ENCODE data around the gene YPEL2.
"Not testable (repeated sequence)": the region's sequence is repeated elsewhere in the genome, so short reads cannot be mapped to it uniquely, and the experiment has no call there.

Gene YPEL2

GRCh38 chr17:59387351-59388068 is 56.1 kb downstream of the YPEL2 start:
- no peak overlapping the region for H3K4me3 ChIP-seq (ENCODE audit: low read length)
- H3K36me3 ChIP-seq (ENCODE audit: control insufficient read depth, insufficient read depth, low read length, severe bottlenecking), result peaks cover 34% of the 10 kb centered on the region
- H3K9me3 ChIP-seq (ENCODE audit: control insufficient read depth, low read length), result no peaks in the 10 kb centered on the region
- H3K4me1 ChIP-seq (ENCODE audit: control insufficient read depth, insufficient read depth, low read length), result peaks cover 12% of the 10 kb centered on the region
- DNase-seq (ENCODE audit: low read depth), result peak; percentile 30
- no peaks in the 10 kb centered on the region for H3K27me3 ChIP-seq (replicated peaks; ENCODE audit: control insufficient read depth, insufficient read depth, low read length)
- H3K9ac ChIP-seq (ENCODE audit: low read length), result peak overlapping the region; percentile 25

DNA sequence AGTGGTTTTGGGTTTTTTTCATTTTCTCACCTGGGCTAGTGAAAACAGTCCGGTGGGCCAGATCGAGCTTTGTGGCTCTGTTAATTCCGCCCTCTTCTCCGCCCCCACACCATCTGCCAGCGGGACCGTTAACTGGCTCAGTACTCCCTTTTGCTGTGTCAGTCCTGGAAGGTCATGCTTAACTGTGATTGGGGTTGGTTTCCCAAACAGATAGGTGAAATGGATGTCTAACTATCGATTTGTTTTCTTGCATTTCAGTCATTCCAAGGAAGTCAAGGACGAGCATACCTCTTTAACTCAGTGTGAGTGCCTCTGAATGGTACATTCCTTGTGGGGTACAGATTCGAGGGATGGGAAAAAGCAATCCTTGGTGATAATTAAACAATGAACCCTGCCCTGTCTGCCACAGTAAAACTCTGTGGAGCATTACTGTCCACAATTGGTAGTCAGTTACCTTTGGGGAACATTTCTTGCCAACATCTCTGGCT is 56.7 kb downstream of the YPEL2 start:
- H3K27me3 ChIP-seq (replicated peaks; ENCODE audit: control insufficient read depth, insufficient read depth, low read length), result no peaks in the 10 kb centered on the region
- H3K4me3 ChIP-seq (ENCODE audit: low read length), result no peak overlapping the region
- H3K36me3 ChIP-seq (ENCODE audit: control insufficient read depth, insufficient read depth, low read length, severe bottlenecking), result peaks cover 38% of the 10 kb centered on the region
- no peak for DNase-seq (ENCODE audit: low read depth)
- H3K4me1 ChIP-seq (ENCODE audit: control insufficient read depth, insufficient read depth, low read length), result peaks cover 12% of the 10 kb centered on the region
- H3K9ac ChIP-seq (ENCODE audit: low read length), result no peak overlapping the region
- no peaks in the 10 kb centered on the region for H3K9me3 ChIP-seq (ENCODE audit: control insufficient read depth, low read length)

DNA sequence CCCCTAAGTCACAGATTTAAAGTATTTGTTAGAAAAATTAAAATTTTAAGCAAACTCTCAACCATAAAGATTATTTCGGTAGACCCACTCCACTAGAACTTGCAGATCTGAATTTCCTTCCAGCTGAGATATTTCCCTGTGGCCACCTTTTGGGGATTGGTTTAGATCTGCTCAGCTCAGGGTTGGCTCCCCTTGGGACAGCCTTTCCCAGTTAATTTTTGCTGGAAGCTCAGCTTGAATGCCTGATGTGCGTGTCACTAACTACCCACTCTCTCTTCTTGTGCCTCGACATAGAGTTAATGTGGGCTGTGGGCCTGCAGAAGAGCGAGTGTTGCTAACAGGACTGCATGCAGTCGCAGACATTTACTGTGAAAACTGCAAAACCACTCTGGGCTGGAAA is 57.6 kb downstream of the YPEL2 start:
- H3K9me3 ChIP-seq (ENCODE audit: control insufficient read depth, low read length), result no peaks in the 10 kb centered on the region
- H3K9ac ChIP-seq (ENCODE audit: low read length), result no peak overlapping the region
- H3K4me3 ChIP-seq (ENCODE audit: low read length), result no peak overlapping the region
- H3K27me3 ChIP-seq (replicated peaks; ENCODE audit: control insufficient read depth, insufficient read depth, low read length), result no peaks in the 10 kb centered on the region
- peaks cover 12% of the 10 kb centered on the region for H3K4me1 ChIP-seq (ENCODE audit: control insufficient read depth, insufficient read depth, low read length)
- DNase-seq (ENCODE audit: low read depth), result no peak
- H3K36me3 ChIP-seq (ENCODE audit: control insufficient read depth, insufficient read depth, low read length, severe bottlenecking), result peaks cover 38% of the 10 kb centered on the region

DNA sequence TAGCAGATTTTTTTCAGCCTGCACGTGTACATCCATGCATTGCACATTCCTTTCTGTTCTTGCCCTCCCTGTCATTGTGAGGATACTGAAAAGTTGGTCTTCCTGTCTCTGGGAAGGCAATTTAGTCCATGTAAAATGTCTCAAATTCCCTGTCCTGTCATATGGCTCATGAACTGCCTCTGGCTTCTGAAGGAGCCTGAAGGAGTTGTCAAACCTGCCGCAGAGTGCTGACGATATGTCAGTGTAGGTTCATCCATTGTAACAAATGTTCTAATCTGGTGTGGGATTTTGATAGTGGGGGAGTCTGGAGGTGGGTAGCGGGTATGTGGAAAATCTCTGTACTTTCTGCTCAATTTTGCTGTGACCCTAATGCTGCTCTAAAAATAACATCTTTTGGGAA is 59.6 kb downstream of the YPEL2 start:
- Histone ChIP-seq H3K9me3 (ENCODE audit: control insufficient read depth, low read length) (no peaks in the 10 kb centered on the region), H3K4me3 (ENCODE audit: low read length) (no peak overlapping the region), H3K36me3 (ENCODE audit: control insufficient read depth, insufficient read depth, low read length, severe bottlenecking) (peaks cover 51% of the 10 kb centered on the region), H3K4me1 (ENCODE audit: control insufficient read depth, insufficient read depth, low read length) (peaks cover 12% of the 10 kb centered on the region), H3K27me3 (replicated peaks; ENCODE audit: control insufficient read depth, insufficient read depth, low read length) (no peaks in the 10 kb centered on the region), H3K9ac (ENCODE audit: low read length) (no peak overlapping the region)
- no peak for DNase-seq (ENCODE audit: low read depth)

DNA sequence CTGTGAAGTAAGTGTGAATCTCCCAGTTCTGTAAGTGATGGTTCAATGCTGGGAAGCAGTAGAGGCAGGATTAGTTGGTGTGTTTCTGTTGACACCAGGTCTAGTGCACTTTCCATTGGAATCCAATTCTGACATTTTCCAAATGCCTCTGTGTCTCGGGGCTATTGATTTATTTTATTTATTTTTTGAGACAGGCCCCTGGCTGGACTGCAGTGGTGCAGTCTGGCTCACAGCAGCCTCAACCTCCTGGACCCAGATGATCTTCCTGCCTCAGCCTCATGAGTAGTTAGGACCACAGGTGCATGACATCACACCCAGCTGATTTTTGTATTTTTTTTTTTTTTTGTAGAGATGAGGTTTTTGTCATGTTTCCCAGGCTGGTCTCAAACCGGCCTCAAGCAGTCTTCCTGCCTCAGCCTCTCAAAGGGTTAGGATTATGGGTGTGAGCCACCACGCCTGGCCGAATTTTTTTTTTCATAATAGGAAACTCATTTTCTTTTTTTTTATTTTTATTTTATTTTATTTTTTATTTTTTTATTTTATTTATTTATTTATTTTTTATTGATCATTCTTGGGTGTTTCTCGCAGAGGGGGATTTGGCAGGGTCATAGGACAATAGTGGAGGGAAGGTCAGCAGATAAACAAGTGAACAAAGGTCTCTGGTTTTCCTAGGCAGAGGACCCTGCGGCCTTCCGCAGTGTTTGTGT is 61.7 kb downstream of the YPEL2 start:
- Histone ChIP-seq H3K9me3 (ENCODE audit: control insufficient read depth, low read length) (no peaks in the 10 kb centered on the region), H3K27me3 (replicated peaks; ENCODE audit: control insufficient read depth, insufficient read depth, low read length) (no peaks in the 10 kb centered on the region), H3K36me3 (ENCODE audit: control insufficient read depth, insufficient read depth, low read length, severe bottlenecking) (peaks cover 72% of the 10 kb centered on the region), H3K4me3 (ENCODE audit: low read length) (no peak overlapping the region), H3K9ac (ENCODE audit: low read length) (no peak overlapping the region), H3K4me1 (ENCODE audit: control insufficient read depth, insufficient read depth, low read length) (peaks cover 3% of the 10 kb centered on the region)
- DNase-seq (ENCODE audit: low read depth), result no peak

- H3K4me1 ChIP-seq (ENCODE audit: control insufficient read depth, insufficient read depth, low read length); H3K4me3 ChIP-seq (ENCODE audit: low read length); H3K9ac ChIP-seq (ENCODE audit: low read length); H3K27me3 ChIP-seq (replicated peaks; ENCODE audit: control insufficient read depth, insufficient read depth, low read length); DNase-seq (ENCODE audit: low read depth); H3K9me3 ChIP-seq (ENCODE audit: control insufficient read depth, low read length): not testable (repeated sequence)
- peaks cover 76% of the 10 kb centered on the region for H3K36me3 ChIP-seq (ENCODE audit: control insufficient read depth, insufficient read depth, low read length, severe bottlenecking)
These were observed 62.4 kb downstream of the YPEL2 start for GRCh38 chr17:59393742-59394410.

GRCh38 chr17:59396134-59396826 is 64.8 kb downstream of the YPEL2 start:
- H3K4me3 ChIP-seq (ENCODE audit: low read length), result no peak overlapping the region
- peaks cover 64% of the 10 kb centered on the region for H3K36me3 ChIP-seq (ENCODE audit: control insufficient read depth, insufficient read depth, low read length, severe bottlenecking)
- DNase-seq (ENCODE audit: low read depth), result no peak

GRCh38 chr17:59397316-59398073 is 66.0 kb downstream of the YPEL2 start:
- Histone ChIP-seq H3K4me1 (ENCODE audit: control insufficient read depth, insufficient read depth, low read length) (peaks cover 27% of the 10 kb centered on the region), H3K4me3 (ENCODE audit: low read length) (no peak overlapping the region)

More at GRCh38 chr17:59396134-59396826, 64.8 kb downstream of the YPEL2 start:
- peaks cover 18% of the 10 kb centered on the region for H3K4me1 ChIP-seq (ENCODE audit: control insufficient read depth, insufficient read depth, low read length)
- H3K9me3 ChIP-seq (ENCODE audit: control insufficient read depth, low read length), result no peaks in the 10 kb centered on the region
- H3K9ac ChIP-seq (ENCODE audit: low read length), result no peak overlapping the region
- no peaks in the 10 kb centered on the region for H3K27me3 ChIP-seq (replicated peaks; ENCODE audit: control insufficient read depth, insufficient read depth, low read length)

DNA sequence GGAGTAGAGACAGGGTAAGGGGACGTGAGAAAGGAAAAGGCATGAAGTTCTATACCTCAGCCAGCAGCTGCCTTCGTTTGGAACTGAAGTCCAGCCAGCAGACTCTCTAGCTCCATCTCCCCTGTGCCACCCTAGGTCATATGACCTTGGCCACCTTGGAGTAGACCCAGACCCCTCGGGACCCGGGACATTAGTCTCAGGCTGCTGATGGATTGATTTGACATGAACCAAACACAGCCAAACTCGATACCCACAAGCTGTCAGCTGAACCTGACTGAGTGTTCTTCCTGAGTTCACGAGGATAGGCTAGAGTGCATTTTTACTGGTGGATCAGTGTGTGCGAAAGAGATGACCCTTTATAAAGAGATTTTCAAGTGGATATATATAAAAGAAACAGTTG is 68.5 kb downstream of the YPEL2 start:
- H3K36me3 ChIP-seq (ENCODE audit: control insufficient read depth, insufficient read depth, low read length, severe bottlenecking), result peaks cover 76% of the 10 kb centered on the region
- peak overlapping the region; percentile 15 for H3K9ac ChIP-seq (ENCODE audit: low read length)
- no peaks in the 10 kb centered on the region for H3K27me3 ChIP-seq (replicated peaks; ENCODE audit: control insufficient read depth, insufficient read depth, low read length)
- H3K4me3 ChIP-seq (ENCODE audit: low read length), result no peak overlapping the region
- no peaks in the 10 kb centered on the region for H3K9me3 ChIP-seq (ENCODE audit: control insufficient read depth, low read length)
- peaks cover 27% of the 10 kb centered on the region for H3K4me1 ChIP-seq (ENCODE audit: control insufficient read depth, insufficient read depth, low read length)
- DNase-seq (ENCODE audit: low read depth), result no peak

More at GRCh38 chr17:59397316-59398073, 66.0 kb downstream of the YPEL2 start:
- H3K9me3 ChIP-seq (ENCODE audit: control insufficient read depth, low read length), result no peaks in the 10 kb centered on the region
- H3K36me3 ChIP-seq (ENCODE audit: control insufficient read depth, insufficient read depth, low read length, severe bottlenecking), result peaks cover 60% of the 10 kb centered on the region
- H3K27me3 ChIP-seq (replicated peaks; ENCODE audit: control insufficient read depth, insufficient read depth, low read length), result no peaks in the 10 kb centered on the region
- DNase-seq (ENCODE audit: low read depth), result no peak
- H3K9ac ChIP-seq (ENCODE audit: low read length), result no peak overlapping the region

DNA sequence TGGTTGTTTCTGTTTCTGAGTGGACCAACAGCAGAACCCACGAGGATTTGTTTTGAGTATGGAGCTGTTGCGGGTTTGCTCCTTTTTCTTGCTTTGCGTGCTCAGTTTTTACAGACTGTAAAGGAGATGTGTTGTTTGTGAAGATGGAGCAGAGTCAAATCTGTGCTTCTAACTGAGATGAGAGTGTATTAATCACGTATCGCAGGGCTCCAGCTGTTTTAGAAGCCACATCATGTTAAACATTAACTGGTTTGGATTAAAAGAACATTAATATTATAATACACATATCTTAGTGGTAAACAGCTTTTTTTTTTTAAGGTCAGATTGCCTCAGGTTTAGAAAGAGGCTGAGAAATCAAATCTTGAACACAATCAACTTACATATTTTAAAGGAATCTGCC is 69.4 kb downstream of the YPEL2 start:
- Histone ChIP-seq H3K27me3 (replicated peaks; ENCODE audit: control insufficient read depth, insufficient read depth, low read length) (no peaks in the 10 kb centered on the region), H3K4me3 (ENCODE audit: low read length) (peak overlapping the region; percentile 72), H3K9ac (ENCODE audit: low read length) (peak overlapping the region; percentile 81), H3K4me1 (ENCODE audit: control insufficient read depth, insufficient read depth, low read length) (peaks cover 27% of the 10 kb centered on the region), H3K9me3 (ENCODE audit: control insufficient read depth, low read length) (no peaks in the 10 kb centered on the region), H3K36me3 (ENCODE audit: control insufficient read depth, insufficient read depth, low read length, severe bottlenecking) (peaks cover 66% of the 10 kb centered on the region)
- no peak for DNase-seq (ENCODE audit: low read depth)

Measured in adipocyte (in vitro differentiated cells).